ENCODE measurements around the gene CHFR.
A peak's percentile ranks its signal among the peaks of the same experiment; 100 is the strongest.
"Not testable (repeated sequence)": the region's sequence is repeated elsewhere in the genome, so short reads cannot be mapped to it uniquely, and the experiment has no call there.

CHFR gene

GRCh38 chr12:132872073-132872855 is 15.1 kb downstream of the CHFR start:
- TF ChIP-seq JUND (IDR thresholded peaks at IDR 0.05; ENCODE audit: low read depth), result no peak
- in situ Hi-C loops (cut with HindIII; ENCODE audit: low pct_unique_long_range_greater_than_20kb, low sequenced_read_pairs), result no loop called here
- DNase-seq (ENCODE audit: low read depth in 1 of 2, low spot score in 1 of 2), result no peak

- no peak for DNase-seq (ENCODE audit: low read depth in 1 of 2, low spot score in 1 of 2)
- TF ChIP-seq JUND (IDR thresholded peaks at IDR 0.05; ENCODE audit: low read depth), result no peak
- in situ Hi-C loops (cut with HindIII; ENCODE audit: low pct_unique_long_range_greater_than_20kb, low sequenced_read_pairs), result no loop called here
These were observed 17.9 kb downstream of the CHFR start for GRCh38 chr12:132869551-132869950.

- in situ Hi-C loops (cut with HindIII; ENCODE audit: low pct_unique_long_range_greater_than_20kb, low sequenced_read_pairs), result no loop called here
- DNase-seq (ENCODE audit: low read depth in 1 of 2, low spot score in 1 of 2), result peak in 1 of 2 experiments; percentile 89
- no peak for TF ChIP-seq JUND (IDR thresholded peaks at IDR 0.05; ENCODE audit: low read depth)
These were observed 21.1 kb downstream of the CHFR start for GRCh38 chr12:132866251-132866828.

GRCh38 chr12:132861558-132861957 is 25.8 kb downstream of the CHFR start:
- no peak for TF ChIP-seq JUND (IDR thresholded peaks at IDR 0.05; ENCODE audit: low read depth)
- in situ Hi-C loops (cut with HindIII; ENCODE audit: low pct_unique_long_range_greater_than_20kb, low sequenced_read_pairs), result no loop called here
- DNase-seq (ENCODE audit: low read depth in 1 of 2, low spot score in 1 of 2), result no peak

DNA sequence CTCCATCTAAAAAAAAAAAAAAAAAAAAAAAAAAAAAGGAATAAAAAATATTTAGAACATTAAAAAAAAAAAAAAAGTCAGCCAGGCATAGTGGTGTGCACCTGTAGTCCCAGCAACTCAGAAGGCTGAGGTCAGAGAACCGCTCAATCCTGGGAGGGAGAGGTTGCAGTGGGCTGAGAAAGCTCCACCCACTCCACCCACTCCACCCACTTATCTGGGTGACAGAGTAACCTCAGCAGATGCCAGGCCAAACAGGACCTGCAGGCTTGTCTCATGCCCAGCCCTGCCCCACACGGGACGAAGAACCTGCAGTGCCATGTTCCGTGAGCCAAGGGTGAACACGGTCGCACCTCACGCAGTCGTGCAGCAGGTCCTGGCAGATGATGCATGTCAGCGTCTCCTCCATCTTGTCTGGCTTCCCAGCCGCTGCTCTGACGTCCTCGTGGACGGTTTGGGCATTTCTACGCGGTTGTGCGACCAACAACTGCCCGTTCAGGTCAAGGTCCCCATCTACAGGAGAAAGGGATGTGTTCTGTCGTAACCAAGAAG is 28.6 kb downstream of the CHFR start:
- in situ Hi-C loops (cut with HindIII; ENCODE audit: low pct_unique_long_range_greater_than_20kb, low sequenced_read_pairs), result no loop called here
- TF ChIP-seq JUND (IDR thresholded peaks at IDR 0.05; ENCODE audit: low read depth), result no peak
- DNase-seq (ENCODE audit: low read depth in 1 of 2, low spot score in 1 of 2), result peak in 1 of 2 experiments; percentile 23

DNA sequence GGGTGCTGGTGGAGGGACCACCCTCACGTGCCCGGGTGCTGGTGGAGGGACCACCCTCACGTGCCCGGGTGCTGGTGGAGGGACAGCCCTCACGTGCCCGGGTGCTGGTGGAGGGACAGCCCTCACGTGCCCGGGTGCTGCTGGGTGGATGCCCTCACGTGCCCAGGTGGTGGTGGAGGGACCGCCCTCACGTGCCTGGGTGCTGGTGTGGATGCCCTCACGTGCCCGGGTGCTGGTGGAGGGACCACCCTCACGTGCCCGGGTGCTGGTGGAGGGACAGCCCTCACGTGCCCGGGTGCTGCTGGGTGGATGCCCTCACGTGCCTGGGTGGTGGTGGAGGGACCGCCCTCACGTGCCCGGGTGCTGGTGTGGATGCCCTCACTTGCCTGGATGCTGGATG is 30.4 kb downstream of the CHFR start:
- in situ Hi-C loops (cut with HindIII; ENCODE audit: low pct_unique_long_range_greater_than_20kb, low sequenced_read_pairs); DNase-seq (ENCODE audit: low read depth in 1 of 2, low spot score in 1 of 2): not testable (repeated sequence)

DNA sequence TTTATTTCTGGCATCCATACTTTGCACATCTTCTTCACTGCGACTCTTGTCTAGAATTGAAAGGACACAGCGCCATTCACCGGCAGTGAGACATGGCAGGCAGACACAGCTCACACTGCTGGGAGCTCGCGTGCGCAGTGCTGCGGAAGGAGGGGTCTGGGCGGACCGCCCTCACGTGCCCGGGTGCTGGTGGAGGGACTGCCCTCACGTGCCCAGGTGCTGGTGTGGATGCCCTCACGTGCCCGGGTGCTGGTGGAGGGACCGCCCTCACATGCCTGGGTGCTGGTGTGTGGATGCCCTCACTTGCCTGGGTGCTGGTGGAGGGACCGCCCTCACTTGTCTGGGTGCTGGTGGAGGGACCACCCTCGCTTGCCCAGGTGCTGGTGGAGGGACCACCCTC is 30.8 kb downstream of the CHFR start:
- no peak for TF ChIP-seq JUND (IDR thresholded peaks at IDR 0.05; ENCODE audit: low read depth)
- DNase-seq (ENCODE audit: low read depth in 1 of 2, low spot score in 1 of 2), result no peak
- in situ Hi-C loops (cut with HindIII; ENCODE audit: low pct_unique_long_range_greater_than_20kb, low sequenced_read_pairs), result no loop called here

GRCh38 chr12:132855211-132855610 is 32.2 kb downstream of the CHFR start:
- DNase-seq (ENCODE audit: low read depth in 1 of 2, low spot score in 1 of 2); in situ Hi-C loops (cut with HindIII; ENCODE audit: low pct_unique_long_range_greater_than_20kb, low sequenced_read_pairs): not testable (repeated sequence)

DNA sequence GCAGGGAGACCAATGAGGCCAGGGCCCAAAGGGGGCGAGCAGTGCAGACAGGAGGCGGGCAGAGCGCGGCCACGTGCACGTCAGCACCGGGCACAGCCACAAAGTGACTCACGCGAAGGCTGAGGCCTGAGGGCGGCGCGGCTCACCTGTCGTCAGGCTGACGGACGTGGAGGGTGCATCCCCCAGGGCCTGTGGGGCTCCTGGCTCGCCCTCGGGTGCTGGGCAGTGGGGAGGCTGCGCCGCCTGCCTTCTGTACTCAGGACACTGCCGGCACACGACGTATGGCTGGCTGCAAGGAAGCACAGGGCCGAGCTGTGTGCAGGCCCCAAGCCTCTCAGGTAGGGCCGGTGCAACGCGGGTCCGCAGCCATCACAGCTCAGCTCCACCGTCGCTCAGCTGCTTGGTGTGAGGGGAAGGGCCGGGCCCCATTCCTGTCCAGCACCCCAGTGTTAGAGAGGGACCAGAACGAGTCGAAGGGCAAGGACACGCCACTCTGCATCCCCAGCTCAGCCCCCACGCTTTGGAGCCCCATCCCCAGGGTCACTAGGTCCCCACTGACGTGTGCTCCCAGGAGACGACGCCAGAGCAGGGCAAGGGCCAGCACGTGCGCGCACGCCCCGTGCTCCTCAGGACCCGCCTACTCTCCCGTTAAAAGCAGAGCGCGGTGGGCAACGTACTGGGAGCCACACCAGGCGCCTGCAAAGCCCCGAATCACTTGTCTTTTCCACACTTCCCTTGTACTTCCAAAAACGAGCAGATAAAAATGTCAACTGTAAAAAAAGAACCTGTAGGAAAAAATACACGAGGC is 33.9 kb downstream of the CHFR start:
- TF ChIP-seq JUND (IDR thresholded peaks at IDR 0.05; ENCODE audit: low read depth), result no peak
- in situ Hi-C loops (cut with HindIII; ENCODE audit: low pct_unique_long_range_greater_than_20kb, low sequenced_read_pairs), result no loop called here
- DNase-seq (ENCODE audit: low read depth in 1 of 2, low spot score in 1 of 2), result no peak

GRCh38 chr12:132852496-132852895 is 34.9 kb downstream of the CHFR start:
- in situ Hi-C loops (cut with HindIII; ENCODE audit: low pct_unique_long_range_greater_than_20kb, low sequenced_read_pairs), result no loop called here
- DNase-seq (ENCODE audit: low read depth in 1 of 2, low spot score in 1 of 2), result no peak
- TF ChIP-seq JUND (IDR thresholded peaks at IDR 0.05; ENCODE audit: low read depth), result no peak

- TF ChIP-seq JUND (IDR thresholded peaks at IDR 0.05; ENCODE audit: low read depth), result no peak
- in situ Hi-C loops (cut with HindIII; ENCODE audit: low pct_unique_long_range_greater_than_20kb, low sequenced_read_pairs), result no loop called here
- no peak for DNase-seq (ENCODE audit: low read depth in 1 of 2, low spot score in 1 of 2)
These were observed 35.9 kb downstream of the CHFR start for GRCh38 chr12:132851465-132851864.

DNA sequence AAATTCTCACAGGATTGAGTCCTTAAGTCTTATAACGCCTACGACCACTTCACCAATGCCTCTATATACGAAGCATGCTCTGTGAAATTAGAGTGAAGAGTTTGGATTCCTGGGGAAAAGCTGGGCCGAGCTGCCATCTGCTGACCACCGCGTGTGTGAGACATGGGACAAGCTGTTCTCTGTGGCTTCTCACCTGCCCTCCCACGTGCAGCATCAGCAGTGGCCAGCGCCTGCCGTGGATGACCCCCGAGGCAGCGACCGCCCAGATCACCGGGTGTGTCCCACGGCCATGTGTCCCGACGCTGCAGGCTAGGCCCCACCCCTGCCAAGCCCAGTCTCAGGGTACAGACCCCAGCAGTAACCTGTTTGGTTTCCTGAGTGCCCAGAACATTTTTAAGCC is 37.1 kb downstream of the CHFR start:
- no peak for TF ChIP-seq JUND (IDR thresholded peaks at IDR 0.05; ENCODE audit: low read depth)
- in situ Hi-C loops (cut with HindIII; ENCODE audit: low pct_unique_long_range_greater_than_20kb, low sequenced_read_pairs), result no loop called here
- no peak for DNase-seq (ENCODE audit: low read depth in 1 of 2, low spot score in 1 of 2)

DNA sequence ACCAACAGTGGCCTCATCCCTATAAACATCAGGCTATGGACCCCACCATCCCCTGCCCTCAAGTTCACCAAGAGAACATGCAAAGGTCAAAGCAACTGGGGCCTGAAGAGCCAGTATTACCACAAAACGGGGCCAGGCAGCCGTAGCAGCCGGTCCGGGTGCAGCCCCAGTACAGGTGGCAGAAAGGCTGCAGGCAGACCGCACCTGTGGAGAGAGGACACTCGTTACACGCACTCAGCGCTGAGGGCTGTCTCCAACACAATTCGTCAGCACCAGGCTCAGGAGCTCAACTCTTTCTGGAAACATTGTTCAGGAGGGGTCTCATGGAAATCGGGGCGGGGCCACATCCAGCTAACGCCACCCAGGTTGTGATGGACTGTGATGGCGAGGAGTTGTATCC is 38.9 kb downstream of the CHFR start:
- no peak for TF ChIP-seq JUND (IDR thresholded peaks at IDR 0.05; ENCODE audit: low read depth)
- no peak for DNase-seq (ENCODE audit: low read depth in 1 of 2, low spot score in 1 of 2)
- in situ Hi-C loops (cut with HindIII; ENCODE audit: low pct_unique_long_range_greater_than_20kb, low sequenced_read_pairs), result no loop called here

Measured in T47D (cell line).